GM21528 (cell line): ENCODE measurements around the gene C16orf96.

Experiments used
- ATAC-seq: cut with Tn5 transposase; IDR thresholded peaks from one replicate; pipeline ENCODE4 v1.9.1; 2021; ENCODE audit warnings: mild to moderate bottlenecking, moderate library complexity; ENCODE audit not compliant: unreplicated experiment, low FRiP score

Gene C16orf96

DNA sequence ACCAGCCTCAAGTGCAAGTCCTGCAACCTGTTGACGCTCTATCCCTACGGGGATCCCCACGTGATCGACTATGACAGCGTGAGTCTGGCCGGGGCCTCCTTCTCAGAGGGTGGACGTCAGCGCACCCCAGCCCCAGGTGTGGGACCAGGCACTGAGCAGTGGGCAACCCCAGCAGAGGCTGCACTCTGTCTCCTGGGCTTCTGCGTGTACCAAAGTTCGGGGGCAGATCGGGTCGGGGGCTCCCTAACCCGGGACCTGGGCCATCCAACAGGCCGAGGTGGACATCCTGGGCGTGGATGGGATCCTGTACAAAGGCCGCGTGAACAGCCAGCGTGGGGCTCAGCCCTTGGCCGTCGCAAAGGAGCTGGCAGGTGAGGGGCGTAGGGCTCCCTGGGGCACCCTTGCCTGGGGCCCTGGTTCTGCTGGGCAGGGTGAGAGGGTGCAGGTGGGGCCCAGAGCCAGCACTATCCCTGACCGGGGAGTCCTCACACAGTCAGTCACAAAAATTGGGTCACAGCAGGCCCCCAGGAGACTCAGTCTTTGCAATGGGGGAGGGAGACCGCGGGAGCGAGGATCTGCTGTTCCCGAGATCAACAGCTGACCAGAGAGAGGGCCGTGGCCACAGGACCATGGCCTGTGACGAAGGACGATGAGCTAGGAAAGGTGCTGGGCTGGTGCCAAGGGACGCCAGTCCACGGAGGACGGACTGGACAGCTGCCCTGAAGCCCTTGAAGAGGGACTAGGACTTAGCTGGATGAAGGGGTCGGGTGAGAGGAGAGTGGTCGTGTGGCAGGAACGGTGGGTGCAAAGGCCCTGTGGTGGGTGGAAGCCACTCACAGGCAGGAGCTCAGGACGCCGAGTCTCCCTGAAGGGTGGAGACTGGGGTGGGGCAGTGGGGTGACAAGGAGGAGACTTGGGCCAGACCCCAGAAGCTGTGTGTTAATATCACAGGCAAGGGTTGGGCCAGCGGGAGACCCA, 38.6 kb downstream of the C16orf96 start:
- ATAC-seq: no peak

DNA sequence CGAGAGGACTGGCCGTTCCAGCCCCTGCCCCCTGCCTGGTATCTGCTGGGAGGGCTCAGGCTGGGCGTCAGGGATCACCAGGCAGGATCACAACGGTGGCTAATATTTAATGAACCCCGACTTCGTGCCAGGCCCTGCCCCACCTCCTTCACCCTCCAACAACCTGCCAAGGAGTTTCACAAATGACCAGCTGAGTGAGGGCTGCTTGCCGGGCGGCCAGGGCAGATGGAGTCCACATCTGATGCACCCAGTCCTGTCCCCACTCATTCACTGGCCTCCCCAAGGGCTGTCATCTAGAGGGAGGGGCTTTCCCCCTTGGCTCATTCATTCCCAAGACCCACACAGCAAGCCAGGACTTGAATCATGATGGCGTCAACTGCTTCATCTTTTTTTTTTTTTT, 41.0 kb downstream of the C16orf96 start:
- no peak for ATAC-seq

DNA sequence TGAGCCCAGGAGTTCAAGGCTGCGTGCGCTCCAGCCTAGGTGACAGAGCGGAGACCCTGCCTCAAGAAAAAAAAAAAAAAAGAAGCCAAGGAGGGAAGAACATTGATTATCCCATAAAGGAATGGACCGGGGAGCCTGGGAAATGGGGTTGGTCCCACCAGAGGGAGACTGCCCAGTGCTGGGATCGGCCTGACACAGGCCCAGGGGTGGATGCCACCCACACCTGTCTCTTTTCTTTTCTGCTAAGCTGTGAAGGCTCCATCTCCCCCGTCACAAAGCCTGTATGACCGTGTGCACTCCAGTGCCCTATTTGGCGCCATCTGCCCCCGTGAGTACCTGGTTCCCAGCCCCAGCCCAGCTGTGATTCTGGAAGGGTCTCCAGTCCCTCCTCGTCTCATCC, 42.9 kb downstream of the C16orf96 start:
- ATAC-seq: no peak

GRCh38 chr16:4599545-4599944, 43.4 kb downstream of the C16orf96 start:
- ATAC-seq: no peak

GRCh38 chr16:4601036-4601863, 45.1 kb downstream of the C16orf96 start:
- no peak for ATAC-seq

- no peak for ATAC-seq
Measured at GRCh38 chr16:4601864-4602186, 45.7 kb downstream of the C16orf96 start.

DNA sequence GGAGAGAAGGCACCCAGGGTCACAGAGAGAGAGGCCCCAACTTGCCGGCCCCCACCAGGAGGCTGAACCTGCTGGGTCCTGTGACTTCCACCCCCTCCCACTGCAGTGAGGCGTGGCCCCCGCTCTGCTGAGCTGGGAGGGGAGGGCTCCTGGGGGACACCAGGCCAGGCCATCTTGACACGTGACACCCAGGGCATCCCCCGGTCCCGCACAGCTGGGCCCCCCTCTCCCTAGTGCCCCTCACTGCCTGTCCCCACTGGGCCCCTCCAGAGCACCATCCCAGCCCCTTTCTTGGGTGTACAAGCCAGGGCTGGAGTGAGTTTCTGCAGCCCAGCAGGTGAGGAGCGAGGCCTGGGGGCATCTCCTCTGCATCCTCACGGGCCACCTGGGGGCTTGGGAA, 46.2 kb downstream of the C16orf96 start:
- no peak for ATAC-seq

DNA sequence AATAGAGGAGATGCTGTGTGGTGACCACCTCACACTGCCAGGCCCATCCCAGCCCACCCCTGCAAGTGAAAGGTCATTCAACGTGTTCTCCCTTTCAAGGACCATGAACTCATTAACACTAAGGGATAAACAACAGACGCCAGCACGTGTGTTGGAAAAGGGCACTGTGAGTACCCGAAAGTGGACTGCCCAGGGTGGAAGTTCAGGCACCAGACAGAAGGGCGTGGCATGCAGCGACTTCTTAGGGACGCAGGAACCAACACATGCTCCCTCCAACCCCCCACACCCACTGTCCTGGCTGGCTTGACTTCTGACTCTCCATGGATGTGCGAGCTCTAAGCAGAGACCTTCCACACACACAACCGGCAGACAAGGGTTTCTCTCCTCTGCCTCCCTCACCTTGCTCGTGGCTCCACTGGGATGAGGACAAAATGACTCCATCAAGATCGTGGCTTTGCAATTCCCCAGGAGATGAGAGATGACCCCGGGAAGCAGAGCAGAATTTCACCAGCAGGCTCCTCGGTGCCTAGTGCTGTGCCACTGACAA, 47.6 kb downstream of the C16orf96 start:
- no peak for ATAC-seq

GRCh38 chr16:4604401-4604800, 48.3 kb downstream of the C16orf96 start:
- ATAC-seq: no peak

DNA sequence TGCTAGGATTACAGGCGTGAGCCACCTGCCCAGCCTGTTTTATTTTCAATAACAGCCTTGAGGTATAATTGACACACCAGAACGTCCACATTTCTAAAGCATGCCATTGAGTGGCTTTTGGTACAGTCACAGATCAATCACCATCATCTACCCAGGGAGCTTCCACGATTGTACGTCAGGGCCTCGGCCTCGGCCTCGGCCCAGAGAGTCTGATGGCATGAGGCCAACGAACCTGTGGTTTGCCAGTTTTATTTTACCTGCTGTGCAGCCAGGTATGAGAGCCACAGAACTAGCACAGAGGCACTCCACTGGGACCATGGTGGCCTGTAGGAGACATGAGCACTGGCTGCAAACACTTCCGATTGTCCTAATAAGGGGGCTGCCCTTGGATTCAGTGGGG, 50.2 kb downstream of the C16orf96 start:
- ATAC-seq: no peak

GRCh38 chr16:4607841-4608703, 51.9 kb downstream of the C16orf96 start:
- no peak for ATAC-seq

DNA sequence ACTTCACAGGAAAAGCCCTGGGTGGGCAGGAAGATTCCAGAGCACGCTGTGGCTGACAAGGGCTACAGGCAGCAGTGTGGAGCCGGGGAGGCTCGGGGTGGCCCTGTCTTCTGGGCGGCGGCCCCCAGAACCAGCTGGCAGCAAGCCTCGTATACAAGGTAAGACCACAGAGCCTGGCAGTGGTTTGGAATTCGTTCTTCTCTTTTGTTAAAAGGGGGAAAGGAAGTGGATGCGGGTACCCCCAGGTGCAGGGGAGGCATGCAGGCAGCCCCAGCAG, 52.5 kb downstream of the C16orf96 start:
- no peak for ATAC-seq

- ATAC-seq: no peak
Measured at GRCh38 chr16:4609200-4610010, 53.3 kb downstream of the C16orf96 start.

GRCh38 chr16:4610011-4611005, 54.2 kb downstream of the C16orf96 start:
- no peak for ATAC-seq

DNA sequence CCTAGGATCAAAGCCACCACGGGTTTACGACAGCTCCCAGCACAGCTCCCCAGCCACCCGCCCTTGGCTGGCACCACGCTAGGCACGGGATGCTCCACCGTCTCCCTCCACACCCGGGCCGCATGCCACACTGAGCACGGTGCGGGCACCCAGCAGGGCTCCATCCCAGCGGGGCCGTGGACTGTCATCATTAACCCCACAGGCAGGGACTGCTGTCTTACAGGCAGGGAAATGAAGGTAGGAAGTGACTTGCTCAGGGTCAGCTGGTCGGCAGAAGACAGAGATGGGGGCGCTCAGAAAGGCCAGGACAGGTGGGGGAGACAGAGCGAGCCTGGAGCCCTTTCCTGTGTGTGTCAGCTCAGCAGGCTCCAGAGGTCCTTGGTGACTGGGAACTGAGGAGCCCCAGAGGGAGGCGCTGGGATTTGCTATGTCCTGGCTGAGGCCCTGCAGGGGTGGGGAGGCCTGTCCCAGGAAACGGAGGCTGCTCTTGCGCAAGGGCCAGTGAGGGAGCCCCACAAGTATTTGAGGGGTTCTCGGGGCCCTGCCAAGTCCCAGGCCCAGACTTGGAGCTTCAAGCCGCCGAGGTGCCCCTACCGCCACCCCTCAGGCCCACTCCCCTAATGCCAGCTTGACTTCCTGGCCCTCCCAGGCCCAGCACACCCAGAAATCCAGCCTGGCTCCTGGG, 55.3 kb downstream of the C16orf96 start:
- ATAC-seq: no peak

- no peak for ATAC-seq
Measured at GRCh38 chr16:4612474-4612931, 56.4 kb downstream of the C16orf96 start.

- no peak for ATAC-seq
Measured at GRCh38 chr16:4612977-4613635, 57.0 kb downstream of the C16orf96 start.
